Activated CD4-positive, alpha-beta T cell treated with anti-CD3 and anti-CD28 coated beads for 36 hours (primary cell): ENCODE data around the gene EDIL3. TPM values are rescaled to one million over a fixed set of nuclear protein-coding genes. Genes with fewer than 3 reads are reported as not detected.

Experiments used
- ATAC-seq: fragments of 200-7000 bp; cut with Tn5 transposase; one replicate; pipeline ENCODE4 v1.10.0; 2021; ENCODE audit warnings: mild to moderate bottlenecking, moderate library complexity
- CTCF ChIA-PET: fragments of 350-600 bp; sonication (Branson Sonifier 250); formaldehyde crosslinking; loops from one replicate; lab custom pipeline; 2021; ENCODE audit warnings: antibody characterized with exemption; lab: Charles Lee
- POLR2A ChIA-PET: fragments of 350-600 bp; sonication (Branson Sonifier 250); formaldehyde crosslinking; loops from one replicate; lab custom pipeline; 2021; ENCODE audit warnings: antibody characterized with exemption, inconsistent platforms; lab: Charles Lee
- DNase-seq: peaks from one replicate; pipeline ENCODE4 v3.0.0-alpha.2; 2020
- H3K27ac Mint-ChIP-seq: one replicate; pipeline ENCODE4 v1.8.0; 2021; ENCODE audit warnings: mixed read lengths
- H3K27me3 Mint-ChIP-seq: one replicate; pipeline ENCODE4 v1.8.0; 2021; ENCODE audit warnings: mixed read lengths
- H3K36me3 Mint-ChIP-seq: one replicate; pipeline ENCODE4 v1.8.0; 2021; ENCODE audit warnings: low read depth, mixed read lengths
- H3K4me1 Mint-ChIP-seq: one replicate; pipeline ENCODE4 v1.8.0; 2021; ENCODE audit warnings: mixed read lengths
- H3K4me3 Mint-ChIP-seq: one replicate; pipeline ENCODE4 v1.8.0; 2021; ENCODE audit warnings: mild to moderate bottlenecking, moderate library complexity, mixed read lengths
- H3K9me3 Mint-ChIP-seq: one replicate; pipeline ENCODE4 v1.8.0; 2021; ENCODE audit warnings: low read depth, mixed read lengths
- intact Hi-C, 2 experiments: fragments of 100-400 bp; cut with DNase I in 1 of 2; cut with micrococcal nuclease in 1 of 2; formaldehyde crosslinking; loops; one replicate each; pipeline versions ENCODE4 v1.14.2 to v1.15.1; 2022 to 2024; cut with DNase I, micrococcal nuclease
- total RNA-seq, 2 experiments: library from RNA; stranded (reverse); gene quantifications; one replicate each; pipeline ENCODE4 v1.2.3, GENCODE V29; 2021

The EDIL3 gene
- total RNA-seq, 2 experiments from 2014 or later = not detected

GRCh38 chr5:84392836-84393235, 8.2 kb upstream of the EDIL3 start:
- no peak for DNase-seq
- intact Hi-C loops = no loop called here
- Mint-ChIP-seq H3K27ac (no peak overlapping the region), H3K27me3 (no peaks in the 10 kb centered on the region), H3K9me3 (no peaks in the 10 kb centered on the region), H3K36me3 (no peaks in the 10 kb centered on the region), H3K4me3 (no peak overlapping the region), H3K4me1 (no peaks in the 10 kb centered on the region)
- ChIA-PET POLR2A (no interaction called here), CTCF (no interaction called here)
- ATAC-seq = no peak

GRCh38 chr5:84385705-84386104, 1.0 kb upstream of the EDIL3 start:
- Mint-ChIP-seq H3K27me3 (peaks cover 35% of the 10 kb centered on the region), H3K9me3 (no peaks in the 10 kb centered on the region), H3K36me3 (no peaks in the 10 kb centered on the region), H3K27ac (no peak overlapping the region), H3K4me3 (no peak overlapping the region), H3K4me1 (peaks cover 6% of the 10 kb centered on the region)
- ATAC-seq = no peak
- CTCF ChIA-PET = no interaction called here
- intact Hi-C loops = loop anchor here in 1 of 2 experiments (10.0 kb wide), 1 partner anchor 661 kb away; the partner anchor contains the start of gene HAPLN1
- no peak for DNase-seq
- POLR2A ChIA-PET = no interaction called here

- ATAC-seq = no peak
- Mint-ChIP-seq H3K9me3 (no peaks in the 10 kb centered on the region), H3K27me3 (peaks cover 35% of the 10 kb centered on the region), H3K4me3 (no peak overlapping the region), H3K27ac (no peak overlapping the region), H3K36me3 (no peaks in the 10 kb centered on the region), H3K4me1 (peaks cover 6% of the 10 kb centered on the region)
- intact Hi-C loops = loop anchor here in 1 of 2 experiments (10.0 kb wide), 1 partner anchor 659 kb away; the partner anchor contains the start of gene HAPLN1
- peak; percentile 7 for DNase-seq
- CTCF ChIA-PET = no interaction called here
- POLR2A ChIA-PET = no interaction called here
These were observed 670 bp downstream of the EDIL3 start for GRCh38 chr5:84383816-84384603.

GRCh38 chr5:84383296-84383815, 1.3 kb downstream of the EDIL3 start:
- Mint-ChIP-seq H3K27me3 (peaks cover 35% of the 10 kb centered on the region), H3K36me3 (no peaks in the 10 kb centered on the region), H3K4me3 (no peak overlapping the region), H3K4me1 (peaks cover 6% of the 10 kb centered on the region), H3K27ac (no peak overlapping the region), H3K9me3 (no peaks in the 10 kb centered on the region)
- ChIA-PET POLR2A (no interaction called here), CTCF (interaction anchor here (0.6 kb wide), 2 partner anchors 202 to 226 kb away, joined by 3 to 5 read pairs; no protein-coding TSS in a partner anchor)
- intact Hi-C loops = loop anchor here in 1 of 2 experiments (10.0 kb wide), 1 partner anchor 659 kb away; the partner anchor contains the start of gene HAPLN1
- ATAC-seq = no peak
- DNase-seq = no peak

- Mint-ChIP-seq H3K27ac (no peak overlapping the region), H3K36me3 (no peaks in the 10 kb centered on the region), H3K9me3 (no peaks in the 10 kb centered on the region), H3K4me3 (no peak overlapping the region), H3K27me3 (peaks cover 35% of the 10 kb centered on the region), H3K4me1 (peaks cover 6% of the 10 kb centered on the region)
- CTCF ChIA-PET = interaction anchor here (0.6 kb wide), 2 partner anchors 202 to 226 kb away, joined by 3 to 5 read pairs; no protein-coding TSS in a partner anchor
- intact Hi-C loops = loop anchor here in 1 of 2 experiments (10.0 kb wide), 1 partner anchor 658 kb away; the partner anchor contains the start of gene HAPLN1
- DNase-seq (peak; percentile 18), ATAC-seq (peak; percentile 30)
- POLR2A ChIA-PET = interaction anchor here (0.6 kb wide), 1 partner anchor 17 kb away, joined by 5 read pairs; no protein-coding TSS in a partner anchor
These were observed 2.1 kb downstream of the EDIL3 start for GRCh38 chr5:84382363-84383295.

GRCh38 chr5:84381502-84382362, 2.9 kb downstream of the EDIL3 start:
- Mint-ChIP-seq H3K4me3 (no peak overlapping the region), H3K36me3 (no peaks in the 10 kb centered on the region), H3K27ac (no peak overlapping the region), H3K27me3 (peaks cover 33% of the 10 kb centered on the region), H3K9me3 (no peaks in the 10 kb centered on the region), H3K4me1 (peaks cover 6% of the 10 kb centered on the region)
- no peak for DNase-seq
- POLR2A ChIA-PET = no interaction called here
- CTCF ChIA-PET = no interaction called here
- intact Hi-C loops = loop anchor here in 1 of 2 experiments (10.0 kb wide), 1 partner anchor 657 kb away; the partner anchor contains the start of gene HAPLN1
- ATAC-seq = no peak

GRCh38 chr5:84379749-84380148, 4.9 kb downstream of the EDIL3 start:
- intact Hi-C loops = loop anchor here in 1 of 2 experiments (10.0 kb wide), 1 partner anchor 655 kb away; the partner anchor contains the start of gene HAPLN1
- Mint-ChIP-seq H3K27ac (no peak overlapping the region), H3K4me3 (no peak overlapping the region), H3K4me1 (peaks cover 6% of the 10 kb centered on the region), H3K36me3 (no peaks in the 10 kb centered on the region), H3K27me3 (peaks cover 16% of the 10 kb centered on the region), H3K9me3 (no peaks in the 10 kb centered on the region)
- ATAC-seq (no peak), DNase-seq (no peak)
- POLR2A ChIA-PET = no interaction called here
- CTCF ChIA-PET = no interaction called here

- ChIA-PET CTCF (no interaction called here), POLR2A (no interaction called here)
- peaks cover 13% of the 10 kb centered on the region for H3K27me3 Mint-ChIP-seq
- H3K4me3 Mint-ChIP-seq = no peak overlapping the region
- intact Hi-C loops = no loop called here
- H3K9me3 Mint-ChIP-seq = no peaks in the 10 kb centered on the region
- ATAC-seq (no peak), DNase-seq (no peak)
- peaks cover 6% of the 10 kb centered on the region for H3K4me1 Mint-ChIP-seq
- no peaks in the 10 kb centered on the region for H3K36me3 Mint-ChIP-seq
- no peak overlapping the region for H3K27ac Mint-ChIP-seq
These were observed 5.7 kb downstream of the EDIL3 start for GRCh38 chr5:84378961-84379360.

GRCh38 chr5:84378420-84378819, 6.3 kb downstream of the EDIL3 start:
- H3K27me3 Mint-ChIP-seq = peaks cover 10% of the 10 kb centered on the region
- CTCF ChIA-PET = no interaction called here
- POLR2A ChIA-PET = no interaction called here
- H3K9me3 Mint-ChIP-seq = no peaks in the 10 kb centered on the region
- no peak overlapping the region for H3K4me3 Mint-ChIP-seq
- no peak for DNase-seq
- no peaks in the 10 kb centered on the region for H3K36me3 Mint-ChIP-seq
- intact Hi-C loops = no loop called here
- H3K27ac Mint-ChIP-seq = no peak overlapping the region
- peaks cover 6% of the 10 kb centered on the region for H3K4me1 Mint-ChIP-seq
- no peak for ATAC-seq

GRCh38 chr5:84376346-84376745, 8.3 kb downstream of the EDIL3 start:
- no peaks in the 10 kb centered on the region for H3K36me3 Mint-ChIP-seq
- ChIA-PET CTCF (no interaction called here), POLR2A (no interaction called here)
- no peak for DNase-seq
- peaks cover 3% of the 10 kb centered on the region for H3K9me3 Mint-ChIP-seq
- peaks cover 3% of the 10 kb centered on the region for H3K27me3 Mint-ChIP-seq
- no peak for ATAC-seq
- no peaks in the 10 kb centered on the region for H3K4me1 Mint-ChIP-seq
- no peak overlapping the region for H3K4me3 Mint-ChIP-seq
- H3K27ac Mint-ChIP-seq = no peak overlapping the region
- intact Hi-C loops = no loop called here
